Vagina (tissue), 2 donors: ENCODE data around the gene SH3RF1.

Experiments
- POLR2AphosphoS5 ChIP-seq, 2 donors: sonication (generic); formaldehyde crosslinking; IDR thresholded peaks; one replicate each; pipeline ENCODE4 v1.9.0; 2017; ENCODE audit warnings: antibody characterized with exemption in 2 of 2, mild to moderate bottlenecking in 2 of 2, low read depth in 1 of 2; ENCODE audit not compliant: insufficient read depth in 1 of 2
- TF ChIP-seq, protein P1 (sequence below), 3 experiments: fragments of 450-650 bp in 2 of 3; fragments of 200-600 bp in 1 of 3; sonication (generic) in 1 of 3; IDR thresholded peaks; one replicate each; pipeline ENCODE4 v1.5.1; 2017 to 2019; ENCODE audit warnings: antibody characterized with exemption in 3 of 3, mild to moderate bottlenecking in 2 of 3, moderate library complexity in 2 of 3

DNA sequence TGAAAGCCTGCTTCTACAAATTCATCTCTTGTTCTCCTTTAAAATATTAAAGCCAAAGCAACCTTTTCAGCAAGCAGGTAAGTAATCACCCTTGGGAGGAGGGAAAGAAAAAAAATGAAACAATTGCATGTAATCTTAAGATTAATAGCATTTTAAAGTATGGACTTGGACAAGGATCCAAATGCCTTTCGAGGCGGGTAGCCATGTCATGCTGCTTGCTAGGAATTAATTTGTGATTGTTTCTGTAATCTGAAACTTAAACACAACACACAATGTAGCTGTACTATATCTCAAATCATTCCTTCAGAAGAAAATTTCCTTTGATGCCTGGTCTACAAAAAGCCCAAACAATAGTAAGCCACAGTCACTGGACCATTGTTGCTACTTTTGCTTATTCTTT, 148.3 kb downstream of the SH3RF1 start:
- TF ChIP-seq, protein P1, sequence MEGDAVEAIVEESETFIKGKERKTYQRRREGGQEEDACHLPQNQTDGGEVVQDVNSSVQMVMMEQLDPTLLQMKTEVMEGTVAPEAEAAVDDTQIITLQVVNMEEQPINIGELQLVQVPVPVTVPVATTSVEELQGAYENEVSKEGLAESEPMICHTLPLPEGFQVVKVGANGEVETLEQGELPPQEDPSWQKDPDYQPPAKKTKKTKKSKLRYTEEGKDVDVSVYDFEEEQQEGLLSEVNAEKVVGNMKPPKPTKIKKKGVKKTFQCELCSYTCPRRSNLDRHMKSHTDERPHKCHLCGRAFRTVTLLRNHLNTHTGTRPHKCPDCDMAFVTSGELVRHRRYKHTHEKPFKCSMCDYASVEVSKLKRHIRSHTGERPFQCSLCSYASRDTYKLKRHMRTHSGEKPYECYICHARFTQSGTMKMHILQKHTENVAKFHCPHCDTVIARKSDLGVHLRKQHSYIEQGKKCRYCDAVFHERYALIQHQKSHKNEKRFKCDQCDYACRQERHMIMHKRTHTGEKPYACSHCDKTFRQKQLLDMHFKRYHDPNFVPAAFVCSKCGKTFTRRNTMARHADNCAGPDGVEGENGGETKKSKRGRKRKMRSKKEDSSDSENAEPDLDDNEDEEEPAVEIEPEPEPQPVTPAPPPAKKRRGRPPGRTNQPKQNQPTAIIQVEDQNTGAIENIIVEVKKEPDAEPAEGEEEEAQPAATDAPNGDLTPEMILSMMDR (IDR thresholded peaks at IDR 0.05): no peak
- no peak for TF ChIP-seq POLR2AphosphoS5 (IDR thresholded peaks at IDR 0.05; ENCODE audit: insufficient read depth in 1 of 2, low read depth in 1 of 2)
